CD4-positive, alpha-beta T cell treated with Interleukin-12 subunit alpha and Interleukin-12 subunit beta, for 1 hour (primary cell): ENCODE data around the gene COL8A1.

Experiments
- DNase-seq: peaks from one replicate; pipeline ENCODE4 v3.0.0-alpha.2; 2020

COL8A1 gene

GRCh38 chr3:99640214-99640851 is 1.9 kb downstream of the COL8A1 start:
- DNase-seq, result no peak

GRCh38 chr3:99641480-99641879 is 3.1 kb downstream of the COL8A1 start:
- no peak for DNase-seq

- DNase-seq, result no peak
Measured at GRCh38 chr3:99641982-99642381, 3.6 kb downstream of the COL8A1 start.

DNA sequence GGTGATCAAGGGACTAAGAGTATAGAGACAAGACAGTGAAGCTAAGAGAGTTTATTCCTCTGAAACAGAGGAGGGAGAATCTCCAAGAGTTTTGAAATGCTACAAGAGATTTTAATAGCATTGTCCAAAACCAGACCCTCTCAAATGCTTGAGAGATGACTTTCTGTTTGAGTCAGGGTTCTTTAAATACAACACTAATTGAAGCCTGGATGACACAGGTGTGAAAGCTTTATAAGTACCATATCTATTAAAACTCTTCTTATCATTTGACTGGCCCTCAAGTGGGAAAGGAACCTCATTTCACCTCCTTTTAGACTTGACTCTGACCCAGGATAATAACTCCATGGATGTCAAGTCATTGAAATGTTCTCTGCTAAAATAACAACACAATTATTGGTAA is 5.6 kb downstream of the COL8A1 start:
- no peak for DNase-seq

- no peak for DNase-seq
Measured at GRCh38 chr3:99644746-99645145, 6.4 kb downstream of the COL8A1 start.

DNA sequence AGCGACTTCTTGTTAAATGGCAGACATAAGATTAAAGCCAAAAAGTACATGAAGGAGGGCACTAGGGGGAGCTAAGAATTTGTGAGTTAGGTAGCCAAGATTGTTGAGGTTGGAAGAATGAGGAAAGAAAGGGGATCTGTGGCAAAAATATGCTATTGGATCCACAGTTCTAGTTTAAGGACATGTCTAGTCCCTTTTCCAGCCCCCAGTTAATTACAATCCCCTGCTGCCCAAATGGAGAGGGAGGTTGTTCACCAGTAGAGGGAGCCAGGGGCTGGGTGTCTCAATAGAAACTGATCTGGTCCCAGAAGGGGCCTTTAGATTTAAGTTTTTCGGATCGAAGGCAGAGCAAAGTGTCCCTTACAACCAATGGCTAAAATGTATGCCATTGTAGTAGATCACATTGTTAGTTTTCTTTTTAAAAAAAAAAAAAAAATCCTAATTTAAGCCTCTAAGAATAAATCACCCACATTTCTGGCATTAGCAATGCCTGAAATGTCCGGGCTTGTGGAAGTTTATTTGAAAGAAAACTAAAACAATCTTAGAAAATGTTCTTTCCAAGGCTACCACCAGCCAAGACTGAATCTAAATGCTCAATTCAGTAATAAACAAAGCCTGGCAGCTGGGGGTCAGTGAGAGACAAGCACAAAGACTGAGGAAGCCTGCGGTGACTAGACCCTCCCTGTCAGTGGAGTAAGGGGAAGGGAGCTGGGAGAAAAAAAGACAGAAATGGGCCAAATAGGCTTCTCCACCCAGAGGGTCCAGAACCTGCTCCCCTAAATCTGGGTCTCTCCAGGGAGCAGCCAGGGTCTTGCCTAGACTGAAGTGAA is 7.1 kb downstream of the COL8A1 start:
- no peak for DNase-seq

GRCh38 chr3:99646107-99646435 is 7.7 kb downstream of the COL8A1 start:
- no peak for DNase-seq

- no peak for DNase-seq
Measured at GRCh38 chr3:99647081-99647480, 8.7 kb downstream of the COL8A1 start.

- DNase-seq, result no peak
Measured at GRCh38 chr3:99648101-99648500, 9.7 kb downstream of the COL8A1 start.

- DNase-seq, result no peak
Measured at GRCh38 chr3:99648516-99648915, 10.1 kb downstream of the COL8A1 start.

DNA sequence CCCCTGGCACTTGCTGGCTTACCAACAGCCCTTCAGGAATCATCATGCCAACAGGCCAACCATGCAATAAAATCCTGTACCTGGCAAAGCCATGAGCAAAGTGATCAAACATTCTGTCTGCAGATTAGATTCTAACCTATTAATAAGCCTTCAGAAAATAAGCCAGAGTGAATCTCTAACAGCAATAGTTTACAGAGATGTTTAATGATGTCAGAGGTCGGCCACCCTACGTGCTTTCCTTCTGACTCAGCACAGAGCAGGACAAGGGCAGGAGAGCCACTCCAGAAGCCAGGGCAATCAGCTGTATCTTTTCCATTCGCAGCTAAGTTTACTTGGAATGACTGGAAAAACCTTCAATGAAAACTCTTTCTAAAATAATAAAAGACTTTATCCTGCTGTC is 13.1 kb downstream of the COL8A1 start:
- no peak for DNase-seq

- no peak for DNase-seq
Measured at GRCh38 chr3:99656624-99657023, 18.2 kb downstream of the COL8A1 start.

GRCh38 chr3:99658274-99658673 is 19.9 kb downstream of the COL8A1 start:
- DNase-seq, result no peak

- DNase-seq, result no peak
Measured at GRCh38 chr3:99659032-99659431, 20.6 kb downstream of the COL8A1 start.

DNA sequence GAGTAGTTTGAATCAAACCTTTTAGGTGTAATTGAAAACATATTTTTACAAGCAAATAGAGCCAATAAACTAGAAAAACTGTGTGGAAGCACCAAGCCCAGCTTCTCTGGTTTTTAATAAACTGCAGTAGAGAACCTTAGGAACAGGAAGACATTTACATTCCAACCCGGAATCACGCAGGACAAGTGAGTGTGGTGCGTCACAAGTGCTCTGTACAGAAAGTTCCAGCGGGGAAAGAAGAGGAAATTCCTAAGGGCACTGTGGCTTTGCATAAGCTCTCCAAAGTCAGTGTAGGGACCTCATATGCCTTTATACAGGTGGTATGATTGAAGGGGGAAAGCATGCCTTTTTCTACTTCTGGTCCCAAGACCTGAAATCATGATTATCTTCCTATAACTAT is 21.6 kb downstream of the COL8A1 start:
- DNase-seq, result no peak

- DNase-seq, result no peak
Measured at GRCh38 chr3:99662838-99663570, 24.6 kb downstream of the COL8A1 start.

- DNase-seq, result no peak
Measured at GRCh38 chr3:99663977-99664376, 25.6 kb downstream of the COL8A1 start.

DNA sequence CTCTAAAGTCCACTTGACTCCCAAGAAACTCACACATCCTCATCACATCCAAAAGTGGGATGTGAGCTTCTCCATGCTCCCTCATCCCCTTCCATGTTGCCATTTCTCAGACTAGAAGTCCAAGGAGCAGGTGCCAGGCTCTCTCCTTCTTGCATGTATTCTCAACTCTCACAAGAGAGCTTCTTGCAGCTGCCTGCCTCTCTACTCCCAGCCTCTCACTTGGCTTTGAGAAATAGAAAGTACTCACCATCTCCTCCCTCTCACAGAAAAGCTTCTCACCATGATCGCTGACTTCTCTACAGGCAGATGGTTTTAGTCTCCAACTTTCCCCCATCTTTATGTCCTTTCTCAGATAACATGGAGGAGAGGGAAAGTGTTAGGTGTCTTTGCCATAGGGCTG is 26.6 kb downstream of the COL8A1 start:
- no peak for DNase-seq

DNA sequence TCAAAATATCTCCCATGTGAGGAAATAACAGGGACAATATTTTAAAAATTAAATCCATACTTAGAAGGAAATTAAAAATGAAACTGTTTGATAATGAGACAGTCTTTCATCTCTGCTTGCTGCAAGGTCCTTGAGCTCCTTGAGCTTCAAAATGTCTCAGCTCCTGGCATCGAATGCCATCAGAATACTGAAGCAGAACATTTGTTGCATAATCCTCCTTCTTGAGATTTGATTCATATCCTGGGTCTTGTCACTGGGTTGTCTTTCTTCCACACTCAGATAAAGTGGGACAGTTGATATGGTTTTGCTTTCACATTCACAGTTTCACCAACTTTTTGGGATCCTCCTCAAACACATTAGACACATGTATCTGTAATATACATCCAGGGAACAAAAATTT is 27.8 kb downstream of the COL8A1 start:
- DNase-seq, result no peak

GRCh38 chr3:99668044-99668443 is 29.6 kb downstream of the COL8A1 start:
- no peak for DNase-seq

DNA sequence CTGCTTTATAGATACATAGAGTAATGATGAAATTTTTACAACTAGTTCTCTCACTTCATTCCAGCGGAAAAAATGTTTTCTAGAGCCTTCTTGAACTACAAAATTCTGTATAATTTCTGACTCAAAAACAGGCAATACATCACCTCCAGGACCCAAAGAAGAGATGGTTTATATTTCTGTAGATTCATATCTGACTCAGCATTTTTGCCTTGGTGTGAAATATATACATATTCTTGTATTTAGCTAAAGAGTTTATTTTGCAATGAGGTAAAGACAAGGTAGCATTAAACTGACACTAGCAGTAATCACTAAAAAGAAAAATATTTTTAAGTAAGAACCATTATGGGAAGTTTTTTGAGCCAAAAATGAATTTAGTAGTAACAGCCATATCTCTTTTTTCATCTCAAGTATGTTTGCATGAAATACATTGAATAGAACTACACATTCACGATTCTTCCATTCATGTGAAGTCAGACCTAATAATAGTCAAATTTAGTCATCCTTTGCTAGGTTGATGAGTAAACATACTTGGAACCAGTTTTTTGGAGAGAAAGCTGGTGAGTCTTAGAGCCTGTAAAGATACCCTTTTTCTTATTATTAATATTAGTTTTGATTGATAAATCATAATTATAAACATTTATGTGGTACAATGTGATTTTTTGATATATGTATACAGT is 31.6 kb downstream of the COL8A1 start:
- DNase-seq, result no peak

- DNase-seq, result no peak
Measured at GRCh38 chr3:99670556-99670950, 32.2 kb downstream of the COL8A1 start.

DNA sequence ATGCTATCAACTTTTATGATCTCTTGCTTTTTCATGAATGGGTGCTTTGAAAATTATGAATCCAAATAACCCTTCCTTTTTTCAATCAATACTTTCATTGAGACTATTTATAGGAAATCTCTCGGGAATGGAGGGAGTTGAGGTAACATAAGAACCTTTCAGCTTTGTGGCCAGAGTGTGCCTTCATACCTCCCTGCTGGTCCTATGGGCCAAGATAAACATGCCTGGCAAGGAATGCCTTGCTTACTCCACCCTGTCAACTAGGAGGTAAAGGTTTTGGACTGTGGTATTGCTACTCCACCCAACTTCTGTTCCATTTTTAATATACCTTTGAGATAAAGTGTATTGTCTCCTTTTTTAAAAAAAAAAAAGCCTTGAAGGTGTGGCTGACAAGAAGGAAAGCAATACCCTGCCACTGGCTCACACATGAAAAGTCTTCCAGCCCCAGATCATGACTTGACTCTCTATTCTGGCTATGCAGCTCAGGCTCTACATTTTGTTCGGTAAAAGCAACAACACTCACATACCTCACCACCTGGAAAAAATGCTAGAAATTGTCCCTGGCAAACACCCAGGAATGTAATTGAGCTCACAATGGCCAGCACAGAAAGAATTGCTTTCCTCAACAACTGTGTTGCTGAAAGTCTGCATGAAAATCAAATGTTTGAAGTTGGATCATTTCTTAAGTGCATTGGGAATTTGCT is 35.8 kb downstream of the COL8A1 start:
- DNase-seq, result no peak
